ENCODE measurements around the gene AURKB.

AURKB gene

GRCh38 chr17:8188263-8188839 is 22.0 kb downstream of the AURKB start:
- Histone ChIP-seq H3K9me3 (ENCODE audit: control insufficient read depth, insufficient read depth, low read length) (no peaks in the 10 kb centered on the region), H3K4me1 (ENCODE audit: control insufficient read depth, insufficient read depth, low read length) (peaks cover 8% of the 10 kb centered on the region), H3K36me3 (ENCODE audit: control insufficient read depth, insufficient read depth, low read length) (no peaks in the 10 kb centered on the region), H3K4me3 (ENCODE audit: low read length) (no peak overlapping the region; the same call in 1 of the 2 replicates), H3K27ac (ENCODE audit: low read length) (no peak overlapping the region), H3K27me3 (ENCODE audit: control insufficient read depth, insufficient read depth, low read length) (no peaks in the 10 kb centered on the region)
- no CpG with 5 or more reads among the region's 12 CpGs for WGBS (ENCODE audit: insufficient coverage, insufficient read length)
- no peak for DNase-seq (ENCODE audit: low read depth, low spot score)

- no peak overlapping the region for H3K27ac ChIP-seq (ENCODE audit: low read length)
- peaks cover 8% of the 10 kb centered on the region for H3K4me1 ChIP-seq (ENCODE audit: control insufficient read depth, insufficient read depth, low read length)
- H3K9me3 ChIP-seq (ENCODE audit: control insufficient read depth, insufficient read depth, low read length) = no peaks in the 10 kb centered on the region
- peak; percentile 96 for DNase-seq (ENCODE audit: low read depth, low spot score)
- H3K4me3 ChIP-seq (ENCODE audit: low read length) = peak overlapping the region; percentile 74; the same call in 1 of the 2 replicates
- WGBS (ENCODE audit: insufficient coverage, insufficient read length) = no CpG with 5 or more reads among the region's 25 CpGs
- no peaks in the 10 kb centered on the region for H3K27me3 ChIP-seq (ENCODE audit: control insufficient read depth, insufficient read depth, low read length)
- H3K36me3 ChIP-seq (ENCODE audit: control insufficient read depth, insufficient read depth, low read length) = no peaks in the 10 kb centered on the region
Observed at GRCh38 chr17:8187517-8188262, 22.7 kb downstream of the AURKB start.

GRCh38 chr17:8186787-8187516 is 23.4 kb downstream of the AURKB start:
- Histone ChIP-seq H3K9me3 (ENCODE audit: control insufficient read depth, insufficient read depth, low read length) (no peaks in the 10 kb centered on the region), H3K4me3 (ENCODE audit: low read length) (peak overlapping the region; percentile 74; the same call in 1 of the 2 replicates), H3K27ac (ENCODE audit: low read length) (no peak overlapping the region), H3K27me3 (ENCODE audit: control insufficient read depth, insufficient read depth, low read length) (no peaks in the 10 kb centered on the region), H3K36me3 (ENCODE audit: control insufficient read depth, insufficient read depth, low read length) (no peaks in the 10 kb centered on the region), H3K4me1 (ENCODE audit: control insufficient read depth, insufficient read depth, low read length) (peaks cover 8% of the 10 kb centered on the region)
- no CpG with 5 or more reads among the region's 32 CpGs for WGBS (ENCODE audit: insufficient coverage, insufficient read length)
- no peak for DNase-seq (ENCODE audit: low read depth, low spot score)

- Histone ChIP-seq H3K4me1 (ENCODE audit: control insufficient read depth, insufficient read depth, low read length) (peaks cover 8% of the 10 kb centered on the region), H3K36me3 (ENCODE audit: control insufficient read depth, insufficient read depth, low read length) (no peaks in the 10 kb centered on the region), H3K4me3 (ENCODE audit: low read length) (peak overlapping the region; percentile 74; the same call in 1 of the 2 replicates), H3K27me3 (ENCODE audit: control insufficient read depth, insufficient read depth, low read length) (no peaks in the 10 kb centered on the region), H3K9me3 (ENCODE audit: control insufficient read depth, insufficient read depth, low read length) (no peaks in the 10 kb centered on the region), H3K27ac (ENCODE audit: low read length) (no peak overlapping the region)
- DNase-seq (ENCODE audit: low read depth, low spot score) = no peak
- no CpG with 5 or more reads among the region's 23 CpGs for WGBS (ENCODE audit: insufficient coverage, insufficient read length)
Observed at GRCh38 chr17:8186446-8186786, 24.0 kb downstream of the AURKB start.

- no peak for DNase-seq (ENCODE audit: low read depth, low spot score)
- no peaks in the 10 kb centered on the region for H3K36me3 ChIP-seq (ENCODE audit: control insufficient read depth, insufficient read depth, low read length)
- H3K4me1 ChIP-seq (ENCODE audit: control insufficient read depth, insufficient read depth, low read length) = peaks cover 8% of the 10 kb centered on the region
- no peaks in the 10 kb centered on the region for H3K9me3 ChIP-seq (ENCODE audit: control insufficient read depth, insufficient read depth, low read length)
- no peaks in the 10 kb centered on the region for H3K27me3 ChIP-seq (ENCODE audit: control insufficient read depth, insufficient read depth, low read length)
- H3K27ac ChIP-seq (ENCODE audit: low read length) = no peak overlapping the region
- WGBS (ENCODE audit: insufficient coverage, insufficient read length) = no CpG with 5 or more reads among the region's 44 CpGs
- peak overlapping the region; percentile 74; the same call in 1 of the 2 replicates for H3K4me3 ChIP-seq (ENCODE audit: low read length)
Observed at GRCh38 chr17:8185582-8186445, 24.6 kb downstream of the AURKB start.

- no peaks in the 10 kb centered on the region for H3K9me3 ChIP-seq (ENCODE audit: control insufficient read depth, insufficient read depth, low read length)
- no peak for DNase-seq (ENCODE audit: low read depth, low spot score)
- H3K27me3 ChIP-seq (ENCODE audit: control insufficient read depth, insufficient read depth, low read length) = no peaks in the 10 kb centered on the region
- H3K36me3 ChIP-seq (ENCODE audit: control insufficient read depth, insufficient read depth, low read length) = no peaks in the 10 kb centered on the region
- no CpG with 5 or more reads among the region's 19 CpGs for whole genome bisulfite sequencing (ENCODE audit: insufficient coverage, insufficient read length)
- no peak overlapping the region for H3K27ac ChIP-seq (ENCODE audit: low read length)
- H3K4me1 ChIP-seq (ENCODE audit: control insufficient read depth, insufficient read depth, low read length) = peaks cover 5% of the 10 kb centered on the region
- peak overlapping the region; percentile 48; the same call in 1 of the 2 replicates for H3K4me3 ChIP-seq (ENCODE audit: low read length)
Observed at GRCh38 chr17:8176998-8177731, 33.2 kb downstream of the AURKB start.

GRCh38 chr17:8176197-8176940 is 34.0 kb downstream of the AURKB start, which contains the start of gene TMEM107:
TSS of gene TMEM107 (minus strand) at chr17:8176380. CDS start at chr17:8176286, 94 bp downstream.
- WGBS (ENCODE audit: insufficient coverage, insufficient read length) = no CpG with 5 or more reads among the region's 56 CpGs
- DNase-seq (ENCODE audit: low read depth, low spot score) = no peak
- peaks cover 5% of the 10 kb centered on the region for H3K4me1 ChIP-seq (ENCODE audit: control insufficient read depth, insufficient read depth, low read length)

GRCh38 chr17:8175795-8176196 is 34.6 kb downstream of the AURKB start:
- Histone ChIP-seq H3K27me3 (ENCODE audit: control insufficient read depth, insufficient read depth, low read length) (no peaks in the 10 kb centered on the region), H3K9me3 (ENCODE audit: control insufficient read depth, insufficient read depth, low read length) (no peaks in the 10 kb centered on the region), H3K4me1 (ENCODE audit: control insufficient read depth, insufficient read depth, low read length) (peaks cover 5% of the 10 kb centered on the region), H3K36me3 (ENCODE audit: control insufficient read depth, insufficient read depth, low read length) (no peaks in the 10 kb centered on the region), H3K4me3 (ENCODE audit: low read length) (peak overlapping the region; percentile 48; the same call in 1 of the 2 replicates), H3K27ac (ENCODE audit: low read length) (no peak overlapping the region)
- no peak for DNase-seq (ENCODE audit: low read depth, low spot score)
- WGBS (ENCODE audit: insufficient coverage, insufficient read length) = no CpG with 5 or more reads among the region's 11 CpGs

More at GRCh38 chr17:8176197-8176940, 34.0 kb downstream of the AURKB start, which contains the start of gene TMEM107:
- Histone ChIP-seq H3K27me3 (ENCODE audit: control insufficient read depth, insufficient read depth, low read length) (no peaks in the 10 kb centered on the region), H3K9me3 (ENCODE audit: control insufficient read depth, insufficient read depth, low read length) (no peaks in the 10 kb centered on the region), H3K27ac (ENCODE audit: low read length) (no peak within 1 kb of the TSS), H3K4me3 (ENCODE audit: low read length) (peak within 1 kb of the TSS; percentile 48; the same call in 1 of the 2 replicates), H3K36me3 (ENCODE audit: control insufficient read depth, insufficient read depth, low read length) (no peaks in the 10 kb centered on the region)

GRCh38 chr17:8173871-8174322 is 36.5 kb downstream of the AURKB start:
- no peak overlapping the region for H3K27ac ChIP-seq (ENCODE audit: low read length)
- no peaks in the 10 kb centered on the region for H3K9me3 ChIP-seq (ENCODE audit: control insufficient read depth, insufficient read depth, low read length)
- no peaks in the 10 kb centered on the region for H3K27me3 ChIP-seq (ENCODE audit: control insufficient read depth, insufficient read depth, low read length)
- WGBS (ENCODE audit: insufficient coverage, insufficient read length) = no CpG with 5 or more reads among the region's 14 CpGs
- DNase-seq (ENCODE audit: low read depth, low spot score) = no peak
- no peaks in the 10 kb centered on the region for H3K36me3 ChIP-seq (ENCODE audit: control insufficient read depth, insufficient read depth, low read length)
- H3K4me3 ChIP-seq (ENCODE audit: low read length) = peak overlapping the region; percentile 41; the same call in 1 of the 2 replicates
- H3K4me1 ChIP-seq (ENCODE audit: control insufficient read depth, insufficient read depth, low read length) = peaks cover 5% of the 10 kb centered on the region

Data from iPS DF 6.9 (cell line).